ENCODE measurements around the gene LRCH4. TPM values are rescaled to one million over a fixed set of nuclear protein-coding genes. Genes with fewer than 3 reads are reported as not detected.

The LRCH4 gene
- total and polyA plus RNA-seq, 9 of the 15 experiments (the other 6 are each of a cell fraction or from before 2014, with no cell fraction given) = 0.06 to 63.3 (median 15.0) TPM

DNA sequence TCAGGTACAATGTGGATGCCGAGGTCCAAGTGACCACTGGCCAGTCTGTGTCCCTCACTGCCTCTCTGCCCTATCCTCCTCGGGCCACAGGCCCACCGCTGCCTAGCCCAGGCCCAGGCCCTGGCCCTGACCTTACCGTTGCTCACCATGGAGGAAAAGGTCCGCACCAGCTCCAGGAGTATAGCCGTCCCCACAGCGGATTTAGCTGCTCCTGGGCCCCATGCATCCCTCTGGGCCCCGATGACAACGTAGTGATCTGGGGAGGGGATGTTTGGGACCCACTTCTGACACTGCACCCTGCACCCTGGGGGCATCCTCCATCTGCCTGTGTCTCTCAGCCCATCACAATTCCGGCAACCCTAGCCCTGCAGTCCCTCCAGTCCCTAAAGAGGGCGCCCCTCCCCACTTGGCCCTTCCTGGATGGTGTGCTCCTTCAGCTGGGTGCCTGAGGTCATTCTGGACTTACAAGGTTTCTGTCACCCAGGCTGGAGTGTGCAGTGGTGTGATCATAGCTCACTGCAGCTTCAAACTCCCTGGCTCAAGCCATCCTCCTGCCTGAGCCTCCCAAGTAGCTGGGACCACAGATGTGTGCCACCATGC, 43.3 kb upstream of the LRCH4 start (continued):
- TF ChIP-seq RBFOX2 (IDR thresholded peaks at IDR 0.05; ENCODE audit: low read depth, low read length) (peak; percentile 64), HNRNPLL (IDR thresholded peaks at IDR 0.05; ENCODE audit: low read depth, low read length, poor library complexity, severe bottlenecking) (no peak), ZKSCAN8 (CRISPR knock-in tag; IDR thresholded peaks at IDR 0.05) (no peak), ARNT (IDR thresholded peaks at IDR 0.05) (no peak), KAT2B (IDR thresholded peaks at IDR 0.05; ENCODE audit: low read depth, low read length) (no peak), ZNF507 (tag; conservative IDR thresholded peaks at IDR 0.05) (no peak), RB1 (IDR thresholded peaks at IDR 0.05; ENCODE audit: low read depth) (no peak), ZNF311 (CRISPR knock-in tag; IDR thresholded peaks at IDR 0.05) (no peak), NFE2 (IDR thresholded peaks at IDR 0.05; ENCODE audit: low read depth) (no peak), NR2C1 (IDR thresholded peaks at IDR 0.05) (no peak), NR2C1 (tag; IDR thresholded peaks at IDR 0.05) (no peak), E2F3 (CRISPR knock-in tag; IDR thresholded peaks at IDR 0.05) (no peak), SAP30 (IDR thresholded peaks at IDR 0.05; ENCODE audit: borderline replicate concordance, insufficient read depth, low read depth, low read length, poor library complexity, severe bottlenecking) (no peak), FIP1L1 (IDR thresholded peaks at IDR 0.05; ENCODE audit: low read depth, low read length, poor library complexity, severe bottlenecking) (no peak), ZBED1 (IDR thresholded peaks at IDR 0.05) (no peak), FOSL1 (tag; conservative IDR thresholded peaks at IDR 0.05) (no peak), ZNF232 (CRISPR knock-in tag; IDR thresholded peaks at IDR 0.05) (no peak), ZNF3 (CRISPR knock-in tag; IDR thresholded peaks at IDR 0.05) (no peak), KDM2B (CRISPR knock-in tag; IDR thresholded peaks at IDR 0.05) (no peak), BRD9 (IDR thresholded peaks at IDR 0.05; ENCODE audit: low read depth, partially characterized antibody) (no peak), SAFB2 (IDR thresholded peaks at IDR 0.05; ENCODE audit: borderline replicate concordance, low read depth, low read length, severe bottlenecking) (no peak)
- TF ChIP-seq, protein P1, sequence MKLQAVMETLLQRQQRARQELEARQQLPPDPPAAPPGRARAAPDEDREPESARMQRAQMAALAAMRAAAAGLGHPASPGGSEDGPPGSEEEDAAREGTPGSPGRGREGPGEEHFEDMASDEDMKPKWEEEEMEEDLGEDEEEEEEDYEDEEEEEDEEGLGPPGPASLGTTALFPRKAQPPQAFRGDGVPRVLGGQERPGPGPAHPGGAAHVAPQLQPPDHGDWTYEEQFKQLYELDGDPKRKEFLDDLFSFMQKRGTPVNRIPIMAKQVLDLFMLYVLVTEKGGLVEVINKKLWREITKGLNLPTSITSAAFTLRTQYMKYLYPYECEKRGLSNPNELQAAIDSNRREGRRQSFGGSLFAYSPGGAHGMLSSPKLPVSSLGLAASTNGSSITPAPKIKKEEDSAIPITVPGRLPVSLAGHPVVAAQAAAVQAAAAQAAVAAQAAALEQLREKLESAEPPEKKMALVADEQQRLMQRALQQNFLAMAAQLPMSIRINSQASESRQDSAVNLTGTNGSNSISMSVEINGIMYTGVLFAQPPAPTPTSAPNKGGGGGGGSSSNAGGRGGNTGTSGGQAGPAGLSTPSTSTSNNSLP (IDR thresholded peaks at IDR 0.05; ENCODE audit: borderline replicate concordance, low read depth, low read length) = no peak
- TF ChIP-seq, protein P2, sequence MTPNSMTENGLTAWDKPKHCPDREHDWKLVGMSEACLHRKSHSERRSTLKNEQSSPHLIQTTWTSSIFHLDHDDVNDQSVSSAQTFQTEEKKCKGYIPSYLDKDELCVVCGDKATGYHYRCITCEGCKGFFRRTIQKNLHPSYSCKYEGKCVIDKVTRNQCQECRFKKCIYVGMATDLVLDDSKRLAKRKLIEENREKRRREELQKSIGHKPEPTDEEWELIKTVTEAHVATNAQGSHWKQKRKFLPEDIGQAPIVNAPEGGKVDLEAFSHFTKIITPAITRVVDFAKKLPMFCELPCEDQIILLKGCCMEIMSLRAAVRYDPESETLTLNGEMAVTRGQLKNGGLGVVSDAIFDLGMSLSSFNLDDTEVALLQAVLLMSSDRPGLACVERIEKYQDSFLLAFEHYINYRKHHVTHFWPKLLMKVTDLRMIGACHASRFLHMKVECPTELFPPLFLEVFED (CRISPR knock-in tag; conservative IDR thresholded peaks at IDR 0.05) = no peak
- TF ChIP-seq, protein P3, sequence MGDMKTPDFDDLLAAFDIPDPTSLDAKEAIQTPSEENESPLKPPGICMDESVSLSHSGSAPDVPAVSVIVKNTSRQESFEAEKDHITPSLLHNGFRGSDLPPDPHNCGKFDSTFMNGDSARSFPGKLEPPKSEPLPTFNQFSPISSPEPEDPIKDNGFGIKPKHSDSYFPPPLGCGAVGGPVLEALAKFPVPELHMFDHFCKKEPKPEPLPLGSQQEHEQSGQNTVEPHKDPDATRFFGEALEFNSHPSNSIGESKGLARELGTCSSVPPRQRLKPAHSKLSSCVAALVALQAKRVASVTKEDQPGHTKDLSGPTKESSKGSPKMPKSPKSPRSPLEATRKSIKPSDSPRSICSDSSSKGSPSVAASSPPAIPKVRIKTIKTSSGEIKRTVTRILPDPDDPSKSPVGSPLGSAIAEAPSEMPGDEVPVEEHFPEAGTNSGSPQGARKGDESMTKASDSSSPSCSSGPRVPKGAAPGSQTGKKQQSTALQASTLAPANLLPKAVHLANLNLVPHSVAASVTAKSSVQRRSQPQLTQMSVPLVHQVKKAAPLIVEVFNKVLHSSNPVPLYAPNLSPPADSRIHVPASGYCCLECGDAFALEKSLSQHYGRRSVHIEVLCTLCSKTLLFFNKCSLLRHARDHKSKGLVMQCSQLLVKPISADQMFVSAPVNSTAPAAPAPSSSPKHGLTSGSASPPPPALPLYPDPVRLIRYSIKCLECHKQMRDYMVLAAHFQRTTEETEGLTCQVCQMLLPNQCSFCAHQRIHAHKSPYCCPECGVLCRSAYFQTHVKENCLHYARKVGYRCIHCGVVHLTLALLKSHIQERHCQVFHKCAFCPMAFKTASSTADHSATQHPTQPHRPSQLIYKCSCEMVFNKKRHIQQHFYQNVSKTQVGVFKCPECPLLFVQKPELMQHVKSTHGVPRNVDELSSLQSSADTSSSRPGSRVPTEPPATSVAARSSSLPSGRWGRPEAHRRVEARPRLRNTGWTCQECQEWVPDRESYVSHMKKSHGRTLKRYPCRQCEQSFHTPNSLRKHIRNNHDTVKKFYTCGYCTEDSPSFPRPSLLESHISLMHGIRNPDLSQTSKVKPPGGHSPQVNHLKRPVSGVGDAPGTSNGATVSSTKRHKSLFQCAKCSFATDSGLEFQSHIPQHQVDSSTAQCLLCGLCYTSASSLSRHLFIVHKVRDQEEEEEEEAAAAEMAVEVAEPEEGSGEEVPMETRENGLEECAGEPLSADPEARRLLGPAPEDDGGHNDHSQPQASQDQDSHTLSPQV (IDR thresholded peaks at IDR 0.05) = no peak

Measured in K562 (cell line).